Gastrocnemius medialis (tissue), 4 donors: ENCODE results near the gene CHD6. TPM values are rescaled to one million over a fixed set of nuclear protein-coding genes. Genes with fewer than 3 reads are reported as not detected.

Experiments
- ATAC-seq, 2 donors: fragments of 150-250 bp; one replicate each; pipeline ENCODE4 v1.9.1; 2016
- DNase-seq, 2 donors: peaks; one replicate each; pipeline ENCODE4 v3.0.0-alpha.2; 2019
- H3K27ac ChIP-seq, 4 donors: fragments of 200-600 bp; sonication (generic); 1 replicate in 1 of 4; 2 replicates in 3 of 4; pipeline ENCODE4 v1.5.1; 2016 to 2018; ENCODE audit warnings: mild to moderate bottlenecking in 2 of 4, moderate library complexity in 1 of 4
- H3K27me3 ChIP-seq, 3 donors: fragments of 200-600 bp; sonication (generic) in 2 of 3; 1 replicate in 1 of 3; 2 replicates in 2 of 3; pipeline versions ENCODE4 v1.5.1 to v1.6.0; 2016 to 2019; ENCODE audit warnings: mild to moderate bottlenecking in 1 of 3, moderate library complexity in 1 of 3
- H3K36me3 ChIP-seq, 2 donors: fragments of 200-600 bp; sonication (generic) in 1 of 2; one replicate each; pipeline ENCODE4 v1.5.1; 2017 to 2018
- H3K4me1 ChIP-seq, 2 donors: fragments of 200-600 bp; sonication (generic) in 1 of 2; one replicate each; pipeline ENCODE4 v1.5.1; 2016 to 2017; ENCODE audit warnings: mild to moderate bottlenecking in 2 of 2
- H3K4me3 ChIP-seq, 4 donors: fragments of 200-600 bp; sonication (generic) in 3 of 4; 1 replicate in 1 of 4; 2 replicates in 3 of 4; pipeline ENCODE4 v1.5.1; 2016 to 2019; ENCODE audit warnings: mild to moderate bottlenecking in 2 of 4
- H3K9me3 ChIP-seq, 3 donors: fragments of 200-600 bp; sonication (generic) in 2 of 3; 1 replicate in 1 of 3; 2 replicates in 2 of 3; pipeline ENCODE4 v1.5.1; 2016 to 2019
- CTCF ChIP-seq, 5 experiments: fragments of 450-650 bp in 3 of 5; fragments of 200-600 bp in 2 of 5; sonication (generic) in 2 of 5; IDR thresholded peaks in 4 of 5; conservative IDR thresholded peaks in 1 of 5; 1 replicate in 4 of 5; 2 replicates in 1 of 5; pipeline ENCODE4 v1.5.1; 2016 to 2019; ENCODE audit warnings: antibody characterized with exemption in 5 of 5, mild to moderate bottlenecking in 3 of 5, moderate library complexity in 3 of 5
- POLR2A ChIP-seq, 2 donors: fragments of 450-650 bp; IDR thresholded peaks; one replicate each; pipeline ENCODE4 v1.6.1; 2017; ENCODE audit warnings: antibody characterized with exemption in 2 of 2, mild to moderate bottlenecking in 2 of 2, moderate library complexity in 2 of 2
- in situ Hi-C, 4 donors: fragments of 200-750 bp; cut with MboI; loops; one replicate each; pipeline versions ENCODE4 v1.15.0 to v1.8.0; 2017; ENCODE audit warnings: low sequenced_read_pairs in 4 of 4
- intact Hi-C: fragments of 100-400 bp; cut with DNase I; formaldehyde crosslinking; loops from one replicate; pipeline ENCODE4 v1.15.1; 2023; ENCODE audit warnings: low total_unique reads
- total RNA-seq, 4 donors: library from RNA; depleted of rRNA; stranded (reverse); fragments of >200 nt; gene quantifications; one replicate each; pipeline versions ENCODE4 v1.1.0 to v1.2.3, GENCODE V29; 2016

The CHD6 gene
- total RNA-seq, 4 donors from 2014 or later, result 12.8 to 33.7 (median 19.2) TPM

GRCh38 chr20:41453010-41453950, 164.9 kb downstream of the CHD6 start:
- intact Hi-C loops, result loop anchor here (10.0 kb wide), 1 partner anchor 242 kb away; no protein-coding TSS in a partner anchor
- peak overlapping the region; percentile 74 to 85 (median 80) for H3K27ac ChIP-seq
- in situ Hi-C loops, result no loop called here
- peaks cover 25 to 44% of the 10 kb centered on the region in 2 donors for H3K4me1 ChIP-seq
- H3K36me3 ChIP-seq, result peaks cover 0 to 50% of the 10 kb centered on the region in 2 donors
- TF ChIP-seq POLR2A (IDR thresholded peaks at IDR 0.05) (no peak), CTCF (IDR thresholded peaks at IDR 0.05 in 4 of 5, conservative IDR thresholded peaks at IDR 0.05 in 1 of 5) (no peak)
- H3K4me3 ChIP-seq, result peak overlapping the region in 1 of 4 donors; percentile 2
- no peaks in the 10 kb centered on the region for H3K27me3 ChIP-seq
- peak; percentile 65 to 71 for DNase-seq
- peak; percentile 82 to 83 for ATAC-seq
- H3K9me3 ChIP-seq, result no peaks in the 10 kb centered on the region

- TF ChIP-seq POLR2A (IDR thresholded peaks at IDR 0.05) (no peak), CTCF (IDR thresholded peaks at IDR 0.05 in 4 of 5, conservative IDR thresholded peaks at IDR 0.05 in 1 of 5) (no peak)
- Histone ChIP-seq H3K4me3 (no peak overlapping the region), H3K4me1 (peaks cover 27 to 38% of the 10 kb centered on the region in 2 donors), H3K36me3 (peaks cover 0 to 56% of the 10 kb centered on the region in 2 donors), H3K27ac (no peak overlapping the region), H3K9me3 (no peaks in the 10 kb centered on the region), H3K27me3 (no peaks in the 10 kb centered on the region)
- DNase-seq (no peak), ATAC-seq (no peak)
- in situ Hi-C loops (no loop called here), intact Hi-C loops (loop anchor here (10.0 kb wide), 1 partner anchor 243 kb away; no protein-coding TSS in a partner anchor)
These were observed 166.0 kb downstream of the CHD6 start for GRCh38 chr20:41452226-41452625.

- no peaks in the 10 kb centered on the region for H3K27me3 ChIP-seq
- H3K4me3 ChIP-seq, result no peak overlapping the region
- intact Hi-C loops, result no loop called here
- no peak for DNase-seq
- peak in 1 of 2 donors; percentile 46 for ATAC-seq
- in situ Hi-C loops, result no loop called here
- no peak overlapping the region for H3K27ac ChIP-seq
- H3K36me3 ChIP-seq, result peaks cover 0 to 48% of the 10 kb centered on the region in 2 donors
- H3K4me1 ChIP-seq, result peaks cover 23 to 32% of the 10 kb centered on the region in 2 donors
- H3K9me3 ChIP-seq, result no peaks in the 10 kb centered on the region
- no peak for TF ChIP-seq POLR2A (IDR thresholded peaks at IDR 0.05)
- TF ChIP-seq CTCF (IDR thresholded peaks at IDR 0.05 in 4 of 5, conservative IDR thresholded peaks at IDR 0.05 in 1 of 5), result no peak
These were observed 171.2 kb downstream of the CHD6 start for GRCh38 chr20:41447006-41447405.

- TF ChIP-seq POLR2A (IDR thresholded peaks at IDR 0.05) (no peak), CTCF (IDR thresholded peaks at IDR 0.05 in 4 of 5, conservative IDR thresholded peaks at IDR 0.05 in 1 of 5) (no peak)
- Histone ChIP-seq H3K4me3 (no peak overlapping the region), H3K36me3 (peaks cover 0 to 42% of the 10 kb centered on the region in 2 donors), H3K4me1 (peaks cover 23 to 33% of the 10 kb centered on the region in 2 donors), H3K27me3 (no peaks in the 10 kb centered on the region), H3K9me3 (no peaks in the 10 kb centered on the region), H3K27ac (no peak overlapping the region)
- ATAC-seq (peak in 1 of 2 donors; percentile 15), DNase-seq (no peak)
- in situ Hi-C loops, result no loop called here
- intact Hi-C loops, result no loop called here
These were observed 171.7 kb downstream of the CHD6 start for GRCh38 chr20:41446456-41446855.
